H1 (cell line): Measurements from ENCODE around the gene GRM5. TPM values are rescaled to one million over a fixed set of nuclear protein-coding genes. Genes with fewer than 3 reads are reported as not detected.

Experiments used
- MAX ChIP-seq: IDR thresholded peaks from 2 replicates; pipeline ENCODE4 v1.6.1; 2012; ENCODE audit warnings: inconsistent platforms
- RFX5 ChIP-seq: IDR thresholded peaks from 2 replicates; pipeline ENCODE4 v1.6.1; 2011; ENCODE audit warnings: low read depth, low read length, improper control_type of control experiment, borderline replicate concordance
- SP1 ChIP-seq: IDR thresholded peaks from 2 replicates; pipeline ENCODE4 v1.6.1; 2011; ENCODE audit warnings: low read depth, low read length
- polyA plus RNA-seq, 7 experiments: library from polyadenylated mRNA; depleted of rRNA in 3 of 7; stranded (reverse) in 5 of 7; unstranded in 2 of 7; fragments of >200 nt in 5 of 7; fragments of 200-250 nt in 2 of 7; gene quantifications; 1 replicate in 5 of 7; 2 replicates in 1 of 7; 4 replicates in 1 of 7; pipeline versions ENCODE4 v1.2.1 to v1.2.3, GENCODE V29; 2011 to 2013; ENCODE audit warnings: missing spikeins in 2 of 7, mixed read lengths in 2 of 7
- total RNA-seq: library from RNA; stranded (reverse); fragmentation: NEBNext Ultra II Directional; extraction: Animal tissue kit (Norgen Biotek cat#: 25700); gene quantifications from 2 replicates; pipeline ENCODE4 v1.2.1, GENCODE V29; 2021

The GRM5 gene
- total and polyA plus RNA-seq, 2 of the 8 experiments (the other 6 are each of a cell fraction or from before 2014, with no cell fraction given) = 0.15 to 0.43 TPM

- TF ChIP-seq SP1 (no peak), RFX5 (no peak), MAX (peak; percentile 47)
Observed at GRCh38 chr11:88484873-88485621, 580.7 kb downstream of the GRM5 start (continued).
